H1 (cell line): Measurements from ENCODE around the gene MMP21. TPM values are rescaled to one million over a fixed set of nuclear protein-coding genes. Genes with fewer than 3 reads are reported as not detected.

Experiments
- CTBP2 ChIP-seq: IDR thresholded peaks from 2 replicates; pipeline ENCODE4 v1.7.0; 2011; ENCODE audit warnings: borderline replicate concordance, mild to moderate bottlenecking, moderate library complexity, mixed read lengths, low read length; ENCODE audit not compliant: insufficient read depth, insufficient read length
- polyA plus RNA-seq, 7 experiments: library from polyadenylated mRNA; depleted of rRNA in 3 of 7; stranded (reverse) in 5 of 7; unstranded in 2 of 7; fragments of >200 nt in 5 of 7; fragments of 200-250 nt in 2 of 7; gene quantifications; 1 replicate in 5 of 7; 2 replicates in 1 of 7; 4 replicates in 1 of 7; pipeline versions ENCODE4 v1.2.1 to v1.2.3, GENCODE V29; 2011 to 2013; ENCODE audit warnings: missing spikeins in 2 of 7, mixed read lengths in 2 of 7
- total RNA-seq: library from RNA; stranded (reverse); fragmentation: NEBNext Ultra II Directional; extraction: Animal tissue kit (Norgen Biotek cat#: 25700); gene quantifications from 2 replicates; pipeline ENCODE4 v1.2.1, GENCODE V29; 2021

Gene MMP21
- total and polyA plus RNA-seq, 2 of the 8 experiments (the other 6 are each of a cell fraction or from before 2014, with no cell fraction given): not detected

- TF ChIP-seq CTBP2: no peak
- TF ChIP-seq, all 59 proteins: peak for 0
Measured at GRCh38 chr10:125768219-125768855, 7.3 kb downstream of the MMP21 start (continued).
